ENCODE data around the gene PLEKHM1. TPM values are rescaled to one million over a fixed set of nuclear protein-coding genes. Genes with fewer than 3 reads are reported as not detected.

PLEKHM1 gene
- total RNA-seq, 1 experiment from 2014 or later: 8.8 TPM

GRCh38 chr17:45397796-45398195 lies 92.7 kb downstream of the PLEKHM1 start:
- peaks cover 17% of the 10 kb centered on the region; the same call in 1 of the 2 replicates for H3K27me3 ChIP-seq (replicated peaks)

GRCh38 chr17:45396496-45397205 lies 93.9 kb downstream of the PLEKHM1 start:
- no peak for DNase-seq (ENCODE audit: low read depth in 1 of 2, low spot score in 2 of 2)
- Histone ChIP-seq H3K9me3 (replicated peaks) (no peaks in the 10 kb centered on the region), H3K27me3 (replicated peaks) (peaks cover 13% of the 10 kb centered on the region; the same call in 1 of the 2 replicates), H3K4me3 (no peak overlapping the region), H3K36me3 (no peaks in the 10 kb centered on the region), H3K27ac (no peak overlapping the region), H3K4me1 (replicated peaks) (peaks cover 9% of the 10 kb centered on the region)

More at GRCh38 chr17:45397796-45398195, 92.7 kb downstream of the PLEKHM1 start:
- H3K9me3 ChIP-seq (replicated peaks): no peaks in the 10 kb centered on the region
- no peak overlapping the region for H3K27ac ChIP-seq
- no peaks in the 10 kb centered on the region for H3K36me3 ChIP-seq
- H3K4me1 ChIP-seq (replicated peaks): peaks cover 9% of the 10 kb centered on the region
- no peak for DNase-seq (ENCODE audit: low read depth in 1 of 2, low spot score in 2 of 2)
- H3K4me3 ChIP-seq: no peak overlapping the region

- peaks cover 9% of the 10 kb centered on the region for H3K4me1 ChIP-seq (replicated peaks)
- no peak overlapping the region for H3K27ac ChIP-seq
- no peaks in the 10 kb centered on the region for H3K36me3 ChIP-seq
- H3K9me3 ChIP-seq (replicated peaks): no peaks in the 10 kb centered on the region
- no peak for DNase-seq (ENCODE audit: low read depth in 1 of 2, low spot score in 2 of 2)
- no peak overlapping the region for H3K4me3 ChIP-seq
- H3K27me3 ChIP-seq (replicated peaks): 0 out of 2 replicates have a peak, but pooled peaks cover 8% of the 10 kb centered on the region
Observed at GRCh38 chr17:45395569-45396415, 94.7 kb downstream of the PLEKHM1 start.

GRCh38 chr17:45394913-45395568 lies 95.5 kb downstream of the PLEKHM1 start:
- Histone ChIP-seq H3K36me3 (no peaks in the 10 kb centered on the region), H3K4me1 (replicated peaks) (peaks cover 9% of the 10 kb centered on the region), H3K27ac (no peak overlapping the region), H3K27me3 (replicated peaks) (peaks cover 6% of the 10 kb centered on the region; the same call in 1 of the 2 replicates), H3K4me3 (no peak overlapping the region), H3K9me3 (replicated peaks) (no peaks in the 10 kb centered on the region)
- peak; percentile 80 to 84 for DNase-seq (ENCODE audit: low read depth in 1 of 2, low spot score in 2 of 2)

GRCh38 chr17:45394564-45394912 lies 96.0 kb downstream of the PLEKHM1 start:
- H3K27me3 ChIP-seq (replicated peaks): peaks cover 7% of the 10 kb centered on the region; the same call in 1 of the 2 replicates
- no peaks in the 10 kb centered on the region for H3K36me3 ChIP-seq
- no peak overlapping the region for H3K4me3 ChIP-seq
- no peak overlapping the region for H3K27ac ChIP-seq
- DNase-seq (ENCODE audit: low read depth in 1 of 2, low spot score in 2 of 2): no peak
- H3K9me3 ChIP-seq (replicated peaks): no peaks in the 10 kb centered on the region
- H3K4me1 ChIP-seq (replicated peaks): peaks cover 9% of the 10 kb centered on the region

- H3K4me1 ChIP-seq (replicated peaks): peaks cover 9% of the 10 kb centered on the region
Observed at GRCh38 chr17:45394091-45394490, 96.4 kb downstream of the PLEKHM1 start.

GRCh38 chr17:45393411-45393810 lies 97.1 kb downstream of the PLEKHM1 start:
- Histone ChIP-seq H3K27me3 (replicated peaks) (peaks cover 7% of the 10 kb centered on the region; the same call in 1 of the 2 replicates), H3K36me3 (no peaks in the 10 kb centered on the region), H3K4me1 (replicated peaks) (peaks cover 9% of the 10 kb centered on the region), H3K27ac (no peak overlapping the region), H3K4me3 (no peak overlapping the region), H3K9me3 (replicated peaks) (no peaks in the 10 kb centered on the region)
- DNase-seq (ENCODE audit: low read depth in 1 of 2, low spot score in 2 of 2): no peak

More at GRCh38 chr17:45394091-45394490, 96.4 kb downstream of the PLEKHM1 start:
- DNase-seq (ENCODE audit: low read depth in 1 of 2, low spot score in 2 of 2): no peak
- H3K36me3 ChIP-seq: no peaks in the 10 kb centered on the region
- H3K4me3 ChIP-seq: no peak overlapping the region
- H3K27me3 ChIP-seq (replicated peaks): peaks cover 7% of the 10 kb centered on the region; the same call in 1 of the 2 replicates
- H3K27ac ChIP-seq: no peak overlapping the region
- no peaks in the 10 kb centered on the region for H3K9me3 ChIP-seq (replicated peaks)

- Histone ChIP-seq H3K27ac (no peak overlapping the region), H3K27me3 (replicated peaks) (peaks cover 7% of the 10 kb centered on the region; the same call in 1 of the 2 replicates), H3K4me1 (replicated peaks) (peaks cover 9% of the 10 kb centered on the region), H3K36me3 (no peaks in the 10 kb centered on the region), H3K4me3 (no peak overlapping the region), H3K9me3 (replicated peaks) (no peaks in the 10 kb centered on the region)
- no peak for DNase-seq (ENCODE audit: low read depth in 1 of 2, low spot score in 2 of 2)
Observed at GRCh38 chr17:45391918-45392317, 98.6 kb downstream of the PLEKHM1 start.

- Histone ChIP-seq H3K4me3 (no peak overlapping the region), H3K27ac (no peak overlapping the region), H3K36me3 (no peaks in the 10 kb centered on the region), H3K27me3 (replicated peaks) (peaks cover 7% of the 10 kb centered on the region; the same call in 1 of the 2 replicates), H3K9me3 (replicated peaks) (no peaks in the 10 kb centered on the region), H3K4me1 (replicated peaks) (peaks cover 9% of the 10 kb centered on the region)
- DNase-seq (ENCODE audit: low read depth in 1 of 2, low spot score in 2 of 2): no peak
Observed at GRCh38 chr17:45391291-45391690, 99.2 kb downstream of the PLEKHM1 start.

GRCh38 chr17:45389354-45389753 lies 101.2 kb downstream of the PLEKHM1 start:
- H3K36me3 ChIP-seq: no peaks in the 10 kb centered on the region
- H3K27ac ChIP-seq: no peak overlapping the region
- peaks cover 9% of the 10 kb centered on the region for H3K4me1 ChIP-seq (replicated peaks)
- no peak overlapping the region for H3K4me3 ChIP-seq
- H3K9me3 ChIP-seq (replicated peaks): no peaks in the 10 kb centered on the region
- DNase-seq (ENCODE audit: low read depth in 1 of 2, low spot score in 2 of 2): no peak
- peaks cover 7% of the 10 kb centered on the region; the same call in 1 of the 2 replicates for H3K27me3 ChIP-seq (replicated peaks)

- no peak overlapping the region for H3K4me3 ChIP-seq
- no peak overlapping the region for H3K27ac ChIP-seq
- H3K36me3 ChIP-seq: no peaks in the 10 kb centered on the region
- DNase-seq (ENCODE audit: low read depth in 1 of 2, low spot score in 2 of 2): no peak
- H3K4me1 ChIP-seq (replicated peaks): peaks cover 15% of the 10 kb centered on the region
- no peaks in the 10 kb centered on the region for H3K9me3 ChIP-seq (replicated peaks)
- peaks cover 7% of the 10 kb centered on the region; the same call in 1 of the 2 replicates for H3K27me3 ChIP-seq (replicated peaks)
Observed at GRCh38 chr17:45388604-45389325, 101.8 kb downstream of the PLEKHM1 start.

- Histone ChIP-seq H3K36me3 (no peaks in the 10 kb centered on the region), H3K27me3 (replicated peaks) (peaks cover 7% of the 10 kb centered on the region; the same call in 1 of the 2 replicates), H3K27ac (no peak overlapping the region), H3K4me3 (no peak overlapping the region), H3K9me3 (replicated peaks) (no peaks in the 10 kb centered on the region), H3K4me1 (replicated peaks) (peaks cover 16% of the 10 kb centered on the region)
- DNase-seq (ENCODE audit: low read depth in 1 of 2, low spot score in 2 of 2): no peak
Observed at GRCh38 chr17:45387739-45388138, 102.8 kb downstream of the PLEKHM1 start.

- H3K4me1 ChIP-seq (replicated peaks): peaks cover 16% of the 10 kb centered on the region
- H3K27ac ChIP-seq: no peak overlapping the region
- no peaks in the 10 kb centered on the region for H3K9me3 ChIP-seq (replicated peaks)
- H3K27me3 ChIP-seq (replicated peaks): peaks cover 7% of the 10 kb centered on the region; the same call in 1 of the 2 replicates
- no peak for DNase-seq (ENCODE audit: low read depth in 1 of 2, low spot score in 2 of 2)
- no peak overlapping the region for H3K4me3 ChIP-seq
- H3K36me3 ChIP-seq: no peaks in the 10 kb centered on the region
Observed at GRCh38 chr17:45386178-45386577, 104.3 kb downstream of the PLEKHM1 start.

All from SJSA1 (cell line).